Activated CD4-positive, alpha-beta T cell treated with anti-CD3 and anti-CD28 coated beads, Interleukin-2, amount 10 ng/mL, durations not matched to agents 7 days and 5 days (primary cell): ENCODE measurements around the gene ASMT. TPM values are rescaled to one million over a fixed set of nuclear protein-coding genes. Genes with fewer than 3 reads are reported as not detected.
"Not testable (repeated sequence)": the region's sequence is repeated elsewhere in the genome, so short reads cannot be mapped to it uniquely, and the experiment has no call there.

Experiments used
- CTCF ChIA-PET: fragments of 350-600 bp; sonication (Branson Sonifier 250); formaldehyde crosslinking; loops from one replicate; lab custom pipeline; 2021; ENCODE audit warnings: antibody characterized with exemption; lab: Charles Lee
- POLR2A ChIA-PET: fragments of 350-600 bp; sonication (Branson Sonifier 250); formaldehyde crosslinking; loops from one replicate; lab custom pipeline; 2021; ENCODE audit warnings: antibody characterized with exemption; lab: Charles Lee
- DNase-seq: peaks from one replicate; pipeline ENCODE4 v3.0.0-alpha.2; 2020
- H3K27ac Mint-ChIP-seq: one replicate; pipeline ENCODE4 v1.8.0; 2021; ENCODE audit warnings: mild to moderate bottlenecking, moderate library complexity, mixed read lengths
- H3K27me3 Mint-ChIP-seq: one replicate; pipeline ENCODE4 v1.8.0; 2021; ENCODE audit warnings: mixed read lengths
- H3K36me3 Mint-ChIP-seq: one replicate; pipeline ENCODE4 v1.8.0; 2021; ENCODE audit warnings: low read depth, mixed read lengths
- H3K4me1 Mint-ChIP-seq: one replicate; pipeline ENCODE4 v1.8.0; 2021; ENCODE audit warnings: mixed read lengths
- H3K4me3 Mint-ChIP-seq: one replicate; pipeline ENCODE4 v1.8.0; 2021; ENCODE audit warnings: mild to moderate bottlenecking, moderate library complexity, mixed read lengths
- H3K9me3 Mint-ChIP-seq: one replicate; pipeline ENCODE4 v1.8.0; 2021; ENCODE audit warnings: mixed read lengths
- total RNA-seq, 2 experiments: library from RNA; stranded (reverse); gene quantifications; one replicate each; pipeline ENCODE4 v1.2.3, GENCODE V29; 2021

ASMT gene
- total RNA-seq, 2 experiments from 2014 or later, result not detected

- Mint-ChIP-seq H3K4me3 (no peak overlapping the region), H3K27ac (no peak overlapping the region), H3K27me3 (peaks cover 8% of the 10 kb centered on the region), H3K4me1 (peaks cover 3% of the 10 kb centered on the region), H3K36me3 (peaks cover 3% of the 10 kb centered on the region), H3K9me3 (peaks cover 14% of the 10 kb centered on the region)
- ChIA-PET CTCF (no interaction called here), POLR2A (no interaction called here)
- DNase-seq, result no peak
Observed at GRCh38 chrX:1646009-1646408, 31.1 kb downstream of the ASMT start.

GRCh38 chrX:1649621-1650020 is 34.8 kb downstream of the ASMT start:
- H3K36me3 Mint-ChIP-seq, result peaks cover 3% of the 10 kb centered on the region
- POLR2A ChIA-PET, result no interaction called here
- CTCF ChIA-PET, result no interaction called here

DNA sequence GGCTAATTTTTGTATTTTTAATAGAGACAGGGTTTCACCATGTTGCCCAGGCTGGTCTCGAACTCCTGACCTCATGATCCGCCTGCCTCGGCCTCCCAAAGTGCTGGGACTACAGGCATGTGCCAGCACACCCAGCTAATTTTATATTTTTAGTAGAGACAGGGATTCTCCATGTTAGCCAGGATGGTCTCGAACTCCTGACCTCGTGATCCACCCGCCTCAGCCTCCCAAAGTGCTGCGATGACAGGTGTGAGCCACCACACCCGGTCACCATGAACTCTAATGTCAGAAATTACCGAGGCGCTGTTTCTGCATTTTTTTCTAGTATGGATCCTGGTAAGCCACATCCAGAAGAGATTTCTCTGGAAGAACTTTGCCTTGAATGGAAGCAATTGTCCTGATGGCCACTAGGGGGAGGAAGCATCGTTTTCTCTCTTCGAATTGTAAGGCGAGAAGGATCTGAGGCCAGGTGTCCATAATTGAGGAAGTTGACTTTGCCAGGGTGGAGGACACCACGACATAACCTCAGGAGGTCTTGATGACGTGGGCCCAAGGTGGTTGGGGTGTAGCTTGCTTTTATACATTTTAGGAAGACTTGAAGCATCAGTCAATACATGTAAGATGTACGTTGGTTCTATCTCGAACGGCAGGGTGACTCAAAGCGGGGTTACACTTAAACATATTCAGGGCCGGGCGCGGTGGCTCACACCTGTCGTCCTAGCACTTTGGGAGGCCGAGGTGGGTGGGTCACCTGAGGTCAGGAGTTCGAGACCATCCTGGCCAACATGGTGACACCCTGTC is 37.4 kb downstream of the ASMT start:
- H3K36me3 Mint-ChIP-seq, H3K27me3 Mint-ChIP-seq, H3K4me1 Mint-ChIP-seq, H3K4me3 Mint-ChIP-seq, H3K9me3 Mint-ChIP-seq, POLR2A ChIA-PET, CTCF ChIA-PET, H3K27ac Mint-ChIP-seq: not testable (repeated sequence)
- peak; percentile 40 for DNase-seq

More at GRCh38 chrX:1649621-1650020, 34.8 kb downstream of the ASMT start:
- Mint-ChIP-seq H3K4me1 (peaks cover 3% of the 10 kb centered on the region), H3K9me3 (peaks cover 12% of the 10 kb centered on the region), H3K27ac (no peak overlapping the region), H3K4me3 (no peak overlapping the region), H3K27me3 (peaks cover 6% of the 10 kb centered on the region)
- no peak for DNase-seq

DNA sequence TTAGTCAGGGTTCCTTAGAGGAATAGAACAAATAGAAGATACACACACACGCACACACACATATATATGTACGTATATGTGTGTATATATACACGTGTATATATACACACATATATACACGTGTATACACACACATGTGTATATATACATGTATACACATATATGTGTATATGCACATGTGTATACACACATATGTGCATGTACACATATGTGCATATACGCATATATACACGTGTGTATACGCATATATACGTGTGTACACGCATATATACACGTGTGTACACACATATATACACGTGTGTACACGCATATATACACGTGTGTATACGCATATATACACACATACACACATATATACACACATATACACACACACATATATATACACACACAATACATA is 41.5 kb downstream of the ASMT start:
- Mint-ChIP-seq H3K27me3 (no peaks in the 10 kb centered on the region), H3K4me1 (peaks cover 34% of the 10 kb centered on the region), H3K27ac (no peak overlapping the region), H3K36me3 (peaks cover 15% of the 10 kb centered on the region), H3K4me3 (no peak overlapping the region), H3K9me3 (no peaks in the 10 kb centered on the region)
- ChIA-PET CTCF (no interaction called here), POLR2A (no interaction called here)
- DNase-seq, result no peak

DNA sequence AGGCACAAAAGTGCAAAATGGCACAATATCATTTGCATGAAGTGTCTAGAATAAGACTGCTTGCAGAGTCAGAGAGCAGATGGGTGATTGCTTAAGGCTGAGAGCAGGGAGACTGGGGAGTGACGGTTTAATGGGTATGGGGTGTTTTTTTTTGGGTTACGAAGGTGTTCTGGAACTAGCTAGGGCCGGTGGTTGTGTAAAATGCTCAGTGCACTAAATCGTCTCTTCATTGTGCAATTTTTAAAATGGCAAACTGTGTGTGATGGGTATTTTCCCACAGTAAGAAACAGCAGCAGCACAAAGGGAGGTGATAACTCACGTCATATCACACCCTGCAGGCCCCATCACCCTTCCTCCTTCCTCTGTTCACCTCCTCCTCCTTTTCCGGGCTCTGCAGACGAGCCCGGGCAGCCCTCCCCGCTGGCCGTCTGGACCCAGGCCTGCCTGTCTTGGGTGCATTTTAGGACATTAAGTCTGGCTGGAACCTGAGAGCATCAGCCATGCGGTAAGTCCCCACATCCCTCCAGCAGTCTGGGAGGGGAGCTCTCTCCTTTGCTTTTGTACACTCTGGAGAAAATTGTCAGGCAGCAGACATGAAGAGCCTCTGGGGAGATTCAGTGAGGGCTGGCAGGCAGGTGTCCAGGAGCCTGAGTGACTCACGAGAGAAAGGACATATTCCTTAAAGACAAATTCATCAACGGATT is 42.7 kb downstream of the ASMT start:
- peak overlapping the region; percentile 92 for H3K4me3 Mint-ChIP-seq
- peak overlapping the region; percentile 93 for H3K27ac Mint-ChIP-seq
- peaks cover 21% of the 10 kb centered on the region for H3K36me3 Mint-ChIP-seq
- H3K27me3 Mint-ChIP-seq, result no peaks in the 10 kb centered on the region
- peak; percentile 66 for DNase-seq
- POLR2A ChIA-PET, result no interaction called here
- H3K4me1 Mint-ChIP-seq, result peaks cover 40% of the 10 kb centered on the region
- CTCF ChIA-PET, result no interaction called here
- H3K9me3 Mint-ChIP-seq, result no peaks in the 10 kb centered on the region

GRCh38 chrX:1658071-1658491 is 43.2 kb downstream of the ASMT start:
- H3K27ac Mint-ChIP-seq, result peak overlapping the region; percentile 93
- H3K27me3 Mint-ChIP-seq, result no peaks in the 10 kb centered on the region
- CTCF ChIA-PET, result no interaction called here
- H3K36me3 Mint-ChIP-seq, result peaks cover 22% of the 10 kb centered on the region
- POLR2A ChIA-PET, result no interaction called here
- H3K9me3 Mint-ChIP-seq, result no peaks in the 10 kb centered on the region
- DNase-seq, result no peak
- peaks cover 41% of the 10 kb centered on the region for H3K4me1 Mint-ChIP-seq
- H3K4me3 Mint-ChIP-seq, result peak overlapping the region; percentile 92

DNA sequence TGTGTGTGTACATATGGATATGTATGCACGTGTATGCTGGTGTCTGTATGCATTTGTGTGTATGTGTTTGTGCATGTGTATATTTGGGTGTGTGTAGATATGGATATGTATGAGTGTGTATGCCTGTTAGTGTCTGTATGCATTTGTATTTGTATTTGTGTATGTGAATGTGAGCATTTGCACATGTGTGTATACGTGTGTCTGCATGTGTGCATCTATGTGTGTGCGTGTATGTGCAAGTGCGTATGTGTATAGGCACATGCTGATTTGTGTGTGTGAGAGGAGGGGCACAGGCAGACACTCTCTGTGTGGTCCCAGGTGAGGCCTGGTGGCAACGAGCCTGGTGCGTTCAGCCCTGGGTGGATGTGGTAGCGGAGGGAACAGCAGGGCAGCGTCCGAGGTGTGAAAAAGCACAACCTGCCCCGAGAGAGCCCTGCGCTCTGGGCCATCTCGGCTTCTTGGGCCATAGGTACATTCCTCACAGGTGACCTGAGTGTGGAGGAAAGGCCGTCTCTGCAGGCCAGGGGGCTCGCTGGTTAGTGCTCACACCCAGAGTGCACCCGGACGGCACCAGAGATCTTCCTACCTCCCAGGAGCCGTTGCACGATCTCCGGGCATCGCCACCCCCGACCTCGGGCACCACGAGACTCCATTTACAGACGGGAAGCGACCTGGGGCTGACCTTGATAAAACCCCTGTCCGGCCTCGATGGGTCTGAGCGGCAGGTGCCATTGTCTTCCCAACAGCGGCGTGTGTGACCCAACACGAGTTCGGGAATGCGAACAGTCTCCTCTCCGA is 45.0 kb downstream of the ASMT start:
- ChIA-PET CTCF (no interaction called here), POLR2A (no interaction called here)
- peaks cover 33% of the 10 kb centered on the region for H3K36me3 Mint-ChIP-seq
- H3K4me1 Mint-ChIP-seq, result peaks cover 50% of the 10 kb centered on the region
- peak overlapping the region; percentile 10 for H3K27ac Mint-ChIP-seq
- no peaks in the 10 kb centered on the region for H3K9me3 Mint-ChIP-seq
- no peak for DNase-seq
- no peaks in the 10 kb centered on the region for H3K27me3 Mint-ChIP-seq
- peak overlapping the region; percentile 92 for H3K4me3 Mint-ChIP-seq

GRCh38 chrX:1661048-1661921 is 46.4 kb downstream of the ASMT start:
- Mint-ChIP-seq H3K36me3 (peaks cover 41% of the 10 kb centered on the region), H3K27me3 (no peaks in the 10 kb centered on the region), H3K4me1 (peaks cover 48% of the 10 kb centered on the region), H3K27ac (peak overlapping the region; percentile 96), H3K9me3 (no peaks in the 10 kb centered on the region), H3K4me3 (peak overlapping the region; percentile 82)
- POLR2A ChIA-PET, result no interaction called here
- DNase-seq, result peak; percentile 94
- CTCF ChIA-PET, result no interaction called here

GRCh38 chrX:1661922-1662221 is 47.0 kb downstream of the ASMT start:
- H3K4me1 Mint-ChIP-seq, result peaks cover 45% of the 10 kb centered on the region
- peaks cover 41% of the 10 kb centered on the region for H3K36me3 Mint-ChIP-seq
- H3K27ac Mint-ChIP-seq, result peak overlapping the region; percentile 96
- peak overlapping the region; percentile 82 for H3K4me3 Mint-ChIP-seq
- CTCF ChIA-PET, result no interaction called here
- POLR2A ChIA-PET, result no interaction called here
- H3K9me3 Mint-ChIP-seq, result no peaks in the 10 kb centered on the region
- DNase-seq, result no peak
- no peaks in the 10 kb centered on the region for H3K27me3 Mint-ChIP-seq

DNA sequence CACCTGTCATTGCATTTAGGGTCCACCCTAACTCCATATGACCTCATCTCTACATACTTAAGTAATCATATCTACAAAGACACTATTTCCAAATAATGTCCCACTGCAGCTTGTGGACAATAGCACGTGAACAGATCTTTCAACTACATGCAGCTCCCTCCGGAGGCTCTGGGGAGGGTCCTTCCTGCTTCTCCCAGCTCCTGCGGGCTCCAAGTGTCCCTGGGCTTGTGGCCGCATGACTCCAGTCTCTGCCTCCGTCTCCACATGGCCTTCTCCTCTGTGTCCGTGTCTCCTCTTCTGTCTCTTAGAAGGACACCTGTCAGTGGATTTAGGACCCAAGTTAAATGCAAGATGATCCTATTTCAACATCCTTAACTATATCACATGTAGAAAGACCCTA is 52.7 kb downstream of the ASMT start:
- Mint-ChIP-seq H3K4me1 (peaks cover 9% of the 10 kb centered on the region), H3K27ac (no peak overlapping the region), H3K4me3 (no peak overlapping the region), H3K36me3 (peaks cover 40% of the 10 kb centered on the region), H3K27me3 (no peaks in the 10 kb centered on the region), H3K9me3 (no peaks in the 10 kb centered on the region)
- DNase-seq, result no peak
- ChIA-PET CTCF (no interaction called here), POLR2A (no interaction called here)

GRCh38 chrX:1673337-1673736 is 58.5 kb downstream of the ASMT start:
- ChIA-PET POLR2A (no interaction called here), CTCF (no interaction called here)
- Mint-ChIP-seq H3K27me3 (no peaks in the 10 kb centered on the region), H3K9me3 (no peaks in the 10 kb centered on the region), H3K36me3 (peaks cover 16% of the 10 kb centered on the region), H3K4me1 (no peaks in the 10 kb centered on the region), H3K4me3 (no peak overlapping the region), H3K27ac (no peak overlapping the region)
- DNase-seq, result peak; percentile 58

GRCh38 chrX:1676866-1677265 is 62.0 kb downstream of the ASMT start:
- no peaks in the 10 kb centered on the region for H3K9me3 Mint-ChIP-seq
- peaks cover 9% of the 10 kb centered on the region for H3K4me1 Mint-ChIP-seq
- no peak for DNase-seq

More at GRCh38 chrX:1676866-1677265, 62.0 kb downstream of the ASMT start:
- CTCF ChIA-PET, result no interaction called here
- Mint-ChIP-seq H3K27ac (no peak overlapping the region), H3K4me3 (no peak overlapping the region), H3K36me3 (peaks cover 10% of the 10 kb centered on the region), H3K27me3 (no peaks in the 10 kb centered on the region)
- POLR2A ChIA-PET, result no interaction called here
